PC-9 (cell line): Measurements from ENCODE around the gene FAM171A2. TPM values are rescaled to one million over a fixed set of nuclear protein-coding genes. Genes with fewer than 3 reads are reported as not detected.

Experiments
- BruUV-seq: library from RNA; stranded (reverse); fragments of 400-500 nt; replicated peaks from 2 replicates; lab custom pipeline; 2021; lab: Mats Ljungman, UMichigan
- CTCF ChIA-PET: fragments of 300-600 bp; sonication (Branson Sonifier 250); formaldehyde crosslinking; loops from one replicate; lab custom pipeline; 2022; ENCODE audit warnings: antibody characterized with exemption; lab: Charles Lee
- POLR2A ChIA-PET: fragments of 300-600 bp; sonication (Branson Sonifier 250); formaldehyde crosslinking; loops from one replicate; lab custom pipeline; 2022; ENCODE audit warnings: antibody characterized with exemption; ENCODE audit not compliant: unreplicated experiment; lab: Charles Lee
- DNase-seq, 2 experiments: peaks; one replicate each; pipeline versions ENCODE4 v3.0.0 to v3.0.0-alpha.2; 2015 to 2022; ENCODE audit warnings: mixed read lengths in 1 of 2
- H2AFZ ChIP-seq: fragments of 200-600 bp; sonication (generic); 2 replicates; pipeline ENCODE4 v1.8.1; 2017; ENCODE audit warnings: antibody characterized with exemption
- H3F3A ChIP-seq: fragments of 200-600 bp; sonication (generic); 2 replicates; pipeline ENCODE4 v1.8.1; 2017; ENCODE audit warnings: antibody characterized with exemption, mild to moderate bottlenecking, low read depth; ENCODE audit not compliant: insufficient read depth
- H3K27ac ChIP-seq: fragments of 200-600 bp; sonication (generic); 2 replicates; pipeline ENCODE4 v1.6.1; 2016; ENCODE audit warnings: mixed run types
- H3K27me3 ChIP-seq: fragments of 200-600 bp; sonication (generic); 2 replicates; pipeline ENCODE4 v1.6.1; 2016; ENCODE audit warnings: low read depth, mixed run types; ENCODE audit not compliant: insufficient read depth
- H3K36me3 ChIP-seq: fragments of 200-600 bp; sonication (generic); 2 replicates; pipeline ENCODE4 v1.6.1; 2016; ENCODE audit warnings: low read depth, mixed run types
- H3K4me1 ChIP-seq: fragments of 200-600 bp; sonication (generic); replicated peaks from 2 replicates; pipeline ENCODE4 v1.6.1; 2016; ENCODE audit warnings: mixed run types; ENCODE audit not compliant: insufficient read depth
- H3K4me2 ChIP-seq: fragments of 200-600 bp; sonication (generic); 2 replicates; pipeline ENCODE4 v1.6.1; 2017; ENCODE audit warnings: mixed run types
- H3K4me3 ChIP-seq: fragments of 200-600 bp; sonication (generic); 2 replicates; pipeline ENCODE4 v1.6.1; 2016; ENCODE audit warnings: mixed run types
- H3K79me2 ChIP-seq: fragments of 200-600 bp; sonication (generic); 2 replicates; pipeline ENCODE4 v1.6.1; 2017; ENCODE audit warnings: low read depth, mixed run types
- H3K9me2 ChIP-seq: fragments of 200-600 bp; sonication (generic); 2 replicates; pipeline ENCODE4 v1.8.1; 2017; ENCODE audit warnings: mild to moderate bottlenecking; ENCODE audit not compliant: insufficient read depth
- H3K9me3 ChIP-seq: fragments of 200-600 bp; sonication (generic); 2 replicates; pipeline ENCODE4 v1.8.1; 2016; ENCODE audit warnings: low read depth; ENCODE audit not compliant: insufficient read depth
- H4K20me1 ChIP-seq: fragments of 200-600 bp; sonication (generic); 2 replicates; pipeline ENCODE4 v1.8.1; 2017; ENCODE audit not compliant: insufficient read depth
- EZH2 ChIP-seq: fragments of 200-600 bp; sonication (generic); IDR thresholded peaks from 2 replicates; pipeline ENCODE4 v1.8.0; 2017; ENCODE audit warnings: antibody characterized with exemption, low read depth
- intact Hi-C: fragments of 100-400 bp; cut with micrococcal nuclease; formaldehyde crosslinking; loops from one replicate; pipeline ENCODE4 v1.10.0; 2022; ENCODE audit not compliant: unreplicated experiment
- total RNA-seq: library from RNA; stranded (reverse); gene quantifications from 2 replicates; pipeline ENCODE4 v1.2.3, GENCODE V29; 2021
- TF ChIP-seq, protein P1 (sequence below): fragments of 200-600 bp; sonication (generic); conservative IDR thresholded peaks from 2 replicates; pipeline ENCODE4 v1.6.1; 2017; ENCODE audit warnings: mixed run types, antibody characterized with exemption, mild to moderate bottlenecking, moderate library complexity

FAM171A2 gene
- total RNA-seq, 1 experiment from 2014 or later, result 8.3 TPM

DNA sequence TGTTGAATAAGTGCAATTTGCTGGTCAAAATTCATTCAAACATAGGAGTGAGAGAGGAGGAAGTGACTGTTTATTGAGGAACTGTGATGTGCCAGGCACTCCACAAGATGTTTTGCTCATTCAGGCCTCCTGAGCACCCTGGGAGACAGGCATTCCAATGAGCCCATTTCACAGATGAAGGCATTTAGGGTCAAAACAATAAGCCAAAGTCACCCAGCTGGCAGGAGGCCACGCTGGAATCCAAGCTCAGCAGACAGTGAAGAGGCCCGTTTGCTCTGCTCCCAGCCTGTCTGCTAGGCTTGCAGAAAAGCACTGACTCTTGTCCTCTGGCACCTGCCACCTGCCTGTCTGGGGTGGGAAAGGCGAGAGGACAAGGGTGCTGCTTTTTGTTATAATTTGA, 28.9 kb downstream of the FAM171A2 start:
- CTCF ChIA-PET, result no interaction called here

DNA sequence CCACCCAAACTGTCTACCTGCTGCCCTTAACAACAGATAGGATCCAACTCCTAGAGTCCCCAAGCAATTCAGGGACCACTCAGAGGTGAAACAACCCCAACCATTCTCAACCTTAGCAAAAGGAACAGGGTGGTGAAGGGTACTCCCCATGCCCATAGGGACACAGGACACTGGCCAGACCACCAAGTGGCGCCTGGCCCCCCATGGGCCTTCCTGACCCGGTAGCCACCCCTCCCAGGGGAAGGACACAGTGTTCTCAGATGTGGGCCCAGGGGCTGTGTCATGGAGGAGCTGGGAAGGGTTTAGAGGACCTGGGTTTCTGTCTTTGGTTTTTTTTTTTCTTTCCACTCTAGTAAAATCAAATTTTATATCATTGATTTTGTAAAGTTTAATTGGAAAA, 29.3 kb downstream of the FAM171A2 start:
- H4K20me1 ChIP-seq, result no peaks in the 10 kb centered on the region
- TF ChIP-seq, protein P1, sequence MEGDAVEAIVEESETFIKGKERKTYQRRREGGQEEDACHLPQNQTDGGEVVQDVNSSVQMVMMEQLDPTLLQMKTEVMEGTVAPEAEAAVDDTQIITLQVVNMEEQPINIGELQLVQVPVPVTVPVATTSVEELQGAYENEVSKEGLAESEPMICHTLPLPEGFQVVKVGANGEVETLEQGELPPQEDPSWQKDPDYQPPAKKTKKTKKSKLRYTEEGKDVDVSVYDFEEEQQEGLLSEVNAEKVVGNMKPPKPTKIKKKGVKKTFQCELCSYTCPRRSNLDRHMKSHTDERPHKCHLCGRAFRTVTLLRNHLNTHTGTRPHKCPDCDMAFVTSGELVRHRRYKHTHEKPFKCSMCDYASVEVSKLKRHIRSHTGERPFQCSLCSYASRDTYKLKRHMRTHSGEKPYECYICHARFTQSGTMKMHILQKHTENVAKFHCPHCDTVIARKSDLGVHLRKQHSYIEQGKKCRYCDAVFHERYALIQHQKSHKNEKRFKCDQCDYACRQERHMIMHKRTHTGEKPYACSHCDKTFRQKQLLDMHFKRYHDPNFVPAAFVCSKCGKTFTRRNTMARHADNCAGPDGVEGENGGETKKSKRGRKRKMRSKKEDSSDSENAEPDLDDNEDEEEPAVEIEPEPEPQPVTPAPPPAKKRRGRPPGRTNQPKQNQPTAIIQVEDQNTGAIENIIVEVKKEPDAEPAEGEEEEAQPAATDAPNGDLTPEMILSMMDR, result no peak
- no peak for TF ChIP-seq EZH2
- intact Hi-C loops, result loop anchor here (5.0 kb wide), 1 partner anchor 392 kb away; the partner anchor contains the start of gene PPY
- no peaks in the 10 kb centered on the region for H3K9me3 ChIP-seq
- CTCF ChIA-PET, result no interaction called here
- H3K4me3 ChIP-seq, result no peak overlapping the region
- H3K27me3 ChIP-seq, result no peaks in the 10 kb centered on the region
- no peaks in the 10 kb centered on the region for H3K79me2 ChIP-seq
- no peaks in the 10 kb centered on the region for H3K36me3 ChIP-seq
- no peak overlapping the region for H3K27ac ChIP-seq
- H3K4me2 ChIP-seq, result no peak overlapping the region
- BruUV-seq, result no TSS peak
- H3F3A ChIP-seq, result peaks cover 9% of the 10 kb centered on the region; the same call in 1 of the 2 replicates
- peaks cover 15% of the 10 kb centered on the region for H3K4me1 ChIP-seq
- DNase-seq, result no peak
- no peak overlapping the region for H2AFZ ChIP-seq
- H3K9me2 ChIP-seq, result no peaks in the 10 kb centered on the region
- POLR2A ChIA-PET, result no interaction called here

More for the DNA sequence above, 28.9 kb downstream of the FAM171A2 start:
- Histone ChIP-seq H3K9me2 (no peaks in the 10 kb centered on the region), H3K4me2 (no peak overlapping the region), H3K4me3 (no peak overlapping the region), H4K20me1 (no peaks in the 10 kb centered on the region), H3F3A (peaks cover 9% of the 10 kb centered on the region; the same call in 1 of the 2 replicates), H3K27ac (no peak overlapping the region), H3K79me2 (no peaks in the 10 kb centered on the region), H3K27me3 (no peaks in the 10 kb centered on the region), H3K9me3 (no peaks in the 10 kb centered on the region), H3K36me3 (no peaks in the 10 kb centered on the region), H2AFZ (no peak overlapping the region), H3K4me1 (peaks cover 15% of the 10 kb centered on the region)
- BruUV-seq, result no TSS peak
- POLR2A ChIA-PET, result no interaction called here
- intact Hi-C loops, result loop anchor here (5.0 kb wide), 1 partner anchor 392 kb away; the partner anchor contains the start of gene PPY
- TF ChIP-seq, protein P1, result no peak
- no peak for TF ChIP-seq EZH2
- DNase-seq, result no peak

DNA sequence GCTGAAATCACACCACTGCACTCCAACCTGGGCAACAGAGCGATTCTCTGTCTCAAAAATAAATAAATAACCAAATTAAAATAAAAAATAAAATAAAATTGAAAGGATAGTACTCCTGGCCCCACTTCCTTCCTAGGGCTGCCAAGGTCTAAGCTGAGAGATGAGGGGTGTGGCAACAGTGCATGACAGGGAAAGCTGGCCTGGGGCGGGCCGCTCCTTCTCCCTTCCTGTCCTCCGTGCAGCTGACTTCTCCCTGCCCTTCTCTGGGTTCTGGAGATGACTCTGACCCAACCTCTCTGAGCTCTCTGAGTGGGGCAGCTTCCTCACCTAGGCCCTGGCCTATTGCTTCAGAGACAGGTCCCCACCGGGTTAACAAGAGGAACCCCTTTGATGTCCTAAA, 30.3 kb downstream of the FAM171A2 start:
- no TSS peak for BruUV-seq
- TF ChIP-seq, protein P1, result no peak
- TF ChIP-seq EZH2, result no peak
- DNase-seq, result no peak
- Histone ChIP-seq H3K27me3 (no peaks in the 10 kb centered on the region), H3K36me3 (no peaks in the 10 kb centered on the region), H3K4me1 (peaks cover 8% of the 10 kb centered on the region; the same call in 1 of the 2 replicates), H3K4me2 (no peak overlapping the region), H3K79me2 (no peaks in the 10 kb centered on the region), H3K9me3 (no peaks in the 10 kb centered on the region), H2AFZ (no peak overlapping the region), H3K27ac (no peak overlapping the region), H3K4me3 (no peak overlapping the region), H3K9me2 (no peaks in the 10 kb centered on the region), H4K20me1 (no peaks in the 10 kb centered on the region), H3F3A (peaks cover 13% of the 10 kb centered on the region; the same call in 1 of the 2 replicates)
- intact Hi-C loops, result loop anchor here (5.0 kb wide), 1 partner anchor 391 kb away; the partner anchor contains the start of gene PPY
- CTCF ChIA-PET, result no interaction called here
- POLR2A ChIA-PET, result no interaction called here
